ENCODE measurements around the gene FOXO6.

Gene FOXO6

GRCh38 chr1:41353744-41354143, 7.5 kb upstream of the FOXO6 start:
- peak; percentile 72 for DNase-seq

- no peak for DNase-seq
These were observed 6.3 kb upstream of the FOXO6 start for GRCh38 chr1:41354956-41355355.

GRCh38 chr1:41355356-41355755, 5.9 kb upstream of the FOXO6 start:
- no peak for DNase-seq

- DNase-seq, result no peak
These were observed 5.5 kb upstream of the FOXO6 start for GRCh38 chr1:41355761-41356160.

GRCh38 chr1:41356752-41357151, 4.5 kb upstream of the FOXO6 start:
- DNase-seq, result no peak

GRCh38 chr1:41357451-41358101, 3.7 kb upstream of the FOXO6 start:
- no peak for DNase-seq

GRCh38 chr1:41358131-41359021, 2.9 kb upstream of the FOXO6 start:
- DNase-seq, result no peak

GRCh38 chr1:41359211-41360073, 1.8 kb upstream of the FOXO6 start:
- peak; percentile 57 for DNase-seq

- no peak for DNase-seq
These were observed 1.0 kb upstream of the FOXO6 start for GRCh38 chr1:41360074-41360785.

- no peak for DNase-seq
These were observed 492 bp downstream of the FOXO6 start for GRCh38 chr1:41361495-41362356.

GRCh38 chr1:41362357-41362721, 1.1 kb downstream of the FOXO6 start:
- no peak for DNase-seq

GRCh38 chr1:41362749-41363590, 1.7 kb downstream of the FOXO6 start:
- no peak for DNase-seq

GRCh38 chr1:41363591-41364320, 2.5 kb downstream of the FOXO6 start:
- no peak for DNase-seq

GRCh38 chr1:41364442-41365319, 3.4 kb downstream of the FOXO6 start:
- no peak for DNase-seq

- no peak for DNase-seq
These were observed 4.0 kb downstream of the FOXO6 start for GRCh38 chr1:41365320-41365633.

GRCh38 chr1:41365772-41366454, 4.7 kb downstream of the FOXO6 start:
- DNase-seq, result no peak

GRCh38 chr1:41366455-41367287, 5.4 kb downstream of the FOXO6 start:
- DNase-seq, result no peak

GRCh38 chr1:41367288-41367642, 6.0 kb downstream of the FOXO6 start:
- DNase-seq, result no peak
